ENCODE data around the gene RBM42. TPM values are rescaled to one million over a fixed set of nuclear protein-coding genes. Genes with fewer than 3 reads are reported as not detected.

Gene RBM42
- total and polyA plus RNA-seq, 2 of the 13 experiments (the other 11 are each of a cell fraction or from before 2014, with no cell fraction given), result 27.2 to 55.3 TPM

DNA sequence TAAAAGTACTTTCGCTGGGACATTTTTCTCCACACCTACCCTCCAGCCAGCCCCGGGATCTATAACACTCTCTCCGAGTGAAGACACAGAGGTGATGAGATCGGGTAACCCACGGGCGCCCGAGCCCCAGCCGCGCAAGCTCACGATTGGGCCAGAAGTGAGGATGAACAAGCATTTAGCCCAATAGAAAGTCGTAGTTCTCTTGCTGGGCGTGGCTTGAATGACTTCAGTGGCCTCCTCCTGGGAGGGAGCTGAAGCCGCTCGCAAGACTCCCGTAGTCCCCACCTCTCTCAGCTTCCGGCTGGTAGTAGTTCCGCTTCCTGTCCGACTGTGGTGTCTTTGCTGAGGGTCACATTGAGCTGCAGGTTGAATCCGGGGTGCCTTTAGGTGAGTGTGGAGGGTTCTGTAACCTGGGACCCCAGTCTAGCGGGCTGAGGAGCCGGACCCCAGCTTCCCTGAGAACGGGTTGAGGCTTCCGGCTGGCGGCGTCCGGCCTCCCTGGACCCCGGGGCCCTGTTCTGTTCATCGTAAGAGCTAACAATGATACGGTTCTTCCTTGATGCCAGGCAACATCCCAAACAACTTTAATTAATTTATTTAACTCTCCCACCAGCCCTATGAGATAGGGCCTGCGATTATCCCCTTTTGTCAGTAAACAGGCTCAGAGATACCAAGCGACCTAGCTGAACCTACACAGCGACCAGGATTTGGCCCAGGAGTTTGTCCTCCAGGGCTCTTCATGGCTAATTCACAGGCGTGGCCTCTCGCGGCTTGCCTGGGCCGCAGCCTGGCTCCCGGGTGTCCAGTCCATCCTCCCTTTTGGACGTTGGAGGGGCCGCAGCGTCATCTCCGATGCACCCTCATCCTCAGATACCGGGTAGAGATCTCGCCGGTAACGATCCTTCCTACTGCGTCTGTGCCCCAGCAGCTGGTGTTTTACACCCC, 19.5 kb downstream of the RBM42 start, which contains the start of gene COX6B1 (continued):
- TF ChIP-seq, protein P1, sequence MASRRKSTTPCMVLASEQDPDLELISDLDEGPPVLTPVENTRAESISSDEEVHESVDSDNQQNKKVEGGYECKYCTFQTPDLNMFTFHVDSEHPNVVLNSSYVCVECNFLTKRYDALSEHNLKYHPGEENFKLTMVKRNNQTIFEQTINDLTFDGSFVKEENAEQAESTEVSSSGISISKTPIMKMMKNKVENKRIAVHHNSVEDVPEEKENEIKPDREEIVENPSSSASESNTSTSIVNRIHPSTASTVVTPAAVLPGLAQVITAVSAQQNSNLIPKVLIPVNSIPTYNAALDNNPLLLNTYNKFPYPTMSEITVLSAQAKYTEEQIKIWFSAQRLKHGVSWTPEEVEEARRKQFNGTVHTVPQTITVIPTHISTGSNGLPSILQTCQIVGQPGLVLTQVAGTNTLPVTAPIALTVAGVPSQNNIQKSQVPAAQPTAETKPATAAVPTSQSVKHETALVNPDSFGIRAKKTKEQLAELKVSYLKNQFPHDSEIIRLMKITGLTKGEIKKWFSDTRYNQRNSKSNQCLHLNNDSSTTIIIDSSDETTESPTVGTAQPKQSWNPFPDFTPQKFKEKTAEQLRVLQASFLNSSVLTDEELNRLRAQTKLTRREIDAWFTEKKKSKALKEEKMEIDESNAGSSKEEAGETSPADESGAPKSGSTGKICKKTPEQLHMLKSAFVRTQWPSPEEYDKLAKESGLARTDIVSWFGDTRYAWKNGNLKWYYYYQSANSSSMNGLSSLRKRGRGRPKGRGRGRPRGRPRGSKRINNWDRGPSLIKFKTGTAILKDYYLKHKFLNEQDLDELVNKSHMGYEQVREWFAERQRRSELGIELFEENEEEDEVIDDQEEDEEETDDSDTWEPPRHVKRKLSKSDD (CRISPR knock-in tag; IDR thresholded peaks at IDR 0.05; ENCODE audit: low read depth), result no peak
- TF ChIP-seq, protein P2, sequence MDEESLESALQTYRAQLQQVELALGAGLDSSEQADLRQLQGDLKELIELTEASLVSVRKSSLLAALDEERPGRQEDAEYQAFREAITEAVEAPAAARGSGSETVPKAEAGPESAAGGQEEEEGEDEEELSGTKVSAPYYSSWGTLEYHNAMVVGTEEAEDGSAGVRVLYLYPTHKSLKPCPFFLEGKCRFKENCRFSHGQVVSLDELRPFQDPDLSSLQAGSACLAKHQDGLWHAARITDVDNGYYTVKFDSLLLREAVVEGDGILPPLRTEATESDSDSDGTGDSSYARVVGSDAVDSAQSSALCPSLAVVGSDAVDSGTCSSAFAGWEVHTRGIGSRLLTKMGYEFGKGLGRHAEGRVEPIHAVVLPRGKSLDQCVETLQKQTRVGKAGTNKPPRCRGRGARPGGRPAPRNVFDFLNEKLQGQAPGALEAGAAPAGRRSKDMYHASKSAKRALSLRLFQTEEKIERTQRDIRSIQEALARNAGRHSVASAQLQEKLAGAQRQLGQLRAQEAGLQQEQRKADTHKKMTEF (CRISPR knock-in tag; IDR thresholded peaks at IDR 0.05), result 0 out of 2 replicates have a peak, but pooled peaks have one; percentile 38
- TF ChIP-seq, protein P3, sequence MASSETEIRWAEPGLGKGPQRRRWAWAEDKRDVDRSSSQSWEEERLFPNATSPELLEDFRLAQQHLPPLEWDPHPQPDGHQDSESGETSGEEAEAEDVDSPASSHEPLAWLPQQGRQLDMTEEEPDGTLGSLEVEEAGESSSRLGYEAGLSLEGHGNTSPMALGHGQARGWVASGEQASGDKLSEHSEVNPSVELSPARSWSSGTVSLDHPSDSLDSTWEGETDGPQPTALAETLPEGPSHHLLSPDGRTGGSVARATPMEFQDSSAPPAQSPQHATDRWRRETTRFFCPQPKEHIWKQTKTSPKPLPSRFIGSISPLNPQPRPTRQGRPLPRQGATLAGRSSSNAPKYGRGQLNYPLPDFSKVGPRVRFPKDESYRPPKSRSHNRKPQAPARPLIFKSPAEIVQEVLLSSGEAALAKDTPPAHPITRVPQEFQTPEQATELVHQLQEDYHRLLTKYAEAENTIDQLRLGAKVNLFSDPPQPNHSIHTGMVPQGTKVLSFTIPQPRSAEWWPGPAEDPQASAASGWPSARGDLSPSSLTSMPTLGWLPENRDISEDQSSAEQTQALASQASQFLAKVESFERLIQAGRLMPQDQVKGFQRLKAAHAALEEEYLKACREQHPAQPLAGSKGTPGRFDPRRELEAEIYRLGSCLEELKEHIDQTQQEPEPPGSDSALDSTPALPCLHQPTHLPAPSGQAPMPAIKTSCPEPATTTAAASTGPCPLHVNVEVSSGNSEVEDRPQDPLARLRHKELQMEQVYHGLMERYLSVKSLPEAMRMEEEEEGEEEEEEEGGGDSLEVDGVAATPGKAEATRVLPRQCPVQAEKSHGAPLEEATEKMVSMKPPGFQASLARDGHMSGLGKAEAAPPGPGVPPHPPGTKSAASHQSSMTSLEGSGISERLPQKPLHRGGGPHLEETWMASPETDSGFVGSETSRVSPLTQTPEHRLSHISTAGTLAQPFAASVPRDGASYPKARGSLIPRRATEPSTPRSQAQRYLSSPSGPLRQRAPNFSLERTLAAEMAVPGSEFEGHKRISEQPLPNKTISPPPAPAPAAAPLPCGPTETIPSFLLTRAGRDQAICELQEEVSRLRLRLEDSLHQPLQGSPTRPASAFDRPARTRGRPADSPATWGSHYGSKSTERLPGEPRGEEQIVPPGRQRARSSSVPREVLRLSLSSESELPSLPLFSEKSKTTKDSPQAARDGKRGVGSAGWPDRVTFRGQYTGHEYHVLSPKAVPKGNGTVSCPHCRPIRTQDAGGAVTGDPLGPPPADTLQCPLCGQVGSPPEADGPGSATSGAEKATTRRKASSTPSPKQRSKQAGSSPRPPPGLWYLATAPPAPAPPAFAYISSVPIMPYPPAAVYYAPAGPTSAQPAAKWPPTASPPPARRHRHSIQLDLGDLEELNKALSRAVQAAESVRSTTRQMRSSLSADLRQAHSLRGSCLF (CRISPR knock-in tag; IDR thresholded peaks at IDR 0.05; ENCODE audit: borderline replicate concordance), result no peak
- TF ChIP-seq SP1 (IDR thresholded peaks at IDR 0.05), result no peak
- peak; percentile 92 for TF ChIP-seq SP1 (CRISPR knock-in tag; IDR thresholded peaks at IDR 0.05)
- TF ChIP-seq ZMYM2 (CRISPR knock-in tag; IDR thresholded peaks at IDR 0.05), result no peak
- peak in 1 of 2 experiments; percentile 54; a peak in 1 of 4 replicates for TF ChIP-seq KLF16 (CRISPR knock-in tag; IDR thresholded peaks at IDR 0.05)
- no peak for TF ChIP-seq TRIM24 (CRISPR knock-in tag; IDR thresholded peaks at IDR 0.05)
- TF ChIP-seq YEATS4 (CRISPR knock-in tag; IDR thresholded peaks at IDR 0.05; ENCODE audit: borderline replicate concordance), result peak; percentile 29; the same call in 1 of the 2 replicates
- TF ChIP-seq SP5 (CRISPR knock-in tag; IDR thresholded peaks at IDR 0.05; ENCODE audit: borderline replicate concordance, low read depth), result peak; percentile 37; the same call in 1 of the 2 replicates
- TF ChIP-seq PAX8 (CRISPR knock-in tag; IDR thresholded peaks at IDR 0.05; ENCODE audit: borderline replicate concordance), result no peak
- peak; percentile 56; the same call in 1 of the 2 replicates for TF ChIP-seq SIX1 (CRISPR knock-in tag; IDR thresholded peaks at IDR 0.05; ENCODE audit: borderline replicate concordance)
- peak; percentile 18; the same call in 1 of the 2 replicates for TF ChIP-seq RXRA (CRISPR knock-in tag; IDR thresholded peaks at IDR 0.05)
- no peak for TF ChIP-seq SYNCRIP (IDR thresholded peaks at IDR 0.05; ENCODE audit: insufficient read depth, low read depth, low read length)
- TF ChIP-seq CREM (IDR thresholded peaks at IDR 0.05), result peak; percentile 63
- TF ChIP-seq CREM (CRISPR knock-in tag; IDR thresholded peaks at IDR 0.05), result no peak
- no peak for TF ChIP-seq AKAP8 (CRISPR knock-in tag; IDR thresholded peaks at IDR 0.05)
- TF ChIP-seq ZNF460 (CRISPR knock-in tag; IDR thresholded peaks at IDR 0.05; ENCODE audit: borderline replicate concordance), result no peak
- 0 out of 2 replicates have a peak, but pooled peaks have one; percentile 43 for TF ChIP-seq SALL2 (CRISPR knock-in tag; IDR thresholded peaks at IDR 0.05)
- no peak for TF ChIP-seq GTF3A (CRISPR knock-in tag; conservative IDR thresholded peaks at IDR 0.05)
- TF ChIP-seq YY1 (IDR thresholded peaks at IDR 0.05; ENCODE audit: insufficient read depth, insufficient replicate concordance, low read depth, low read length), result no peak
